ENCODE measurements around the gene XRRA1. TPM values are rescaled to one million over a fixed set of nuclear protein-coding genes. Genes with fewer than 3 reads are reported as not detected.

Gene XRRA1
- total and polyA plus RNA-seq, 3 experiments from 2014 or later = 7.1 to 32.9 (median 28.4) TPM

GRCh38 chr11:74935285-74935684 lies 13.6 kb downstream of the XRRA1 start:
- H3K27ac ChIP-seq (ENCODE audit: low read depth, low read length) = no peak overlapping the region
- H3K4me3 ChIP-seq (ENCODE audit: low read length) = no peak overlapping the region
- no peaks in the 10 kb centered on the region for H3K27me3 ChIP-seq (ENCODE audit: insufficient read depth, low read length, poor library complexity, severe bottlenecking)
- POLR2A ChIA-PET = no interaction called here
- no peaks in the 10 kb centered on the region for H3K27me3 Mint-ChIP-seq
- CTCF ChIA-PET = interaction anchor here (1.4 kb wide), 1 partner anchor 87 kb away, joined by 3 read pairs; no protein-coding TSS in a partner anchor
- H3K27ac Mint-ChIP-seq = peak overlapping the region in 2 of 8 donors; percentile 12 to 41
- H3K36me3 Mint-ChIP-seq = peaks cover 0 to 83% (median 31%) of the 10 kb centered on the region in 3 donors
- H3K9me3 ChIP-seq (ENCODE audit: low read length) = no peaks in the 10 kb centered on the region
- no peaks in the 10 kb centered on the region for H3K9me3 Mint-ChIP-seq
- peaks cover 33% of the 10 kb centered on the region for H3K36me3 ChIP-seq (ENCODE audit: insufficient read depth, low read length)
- no peak for DNase-seq
- no peaks in the 10 kb centered on the region for H3K4me1 ChIP-seq (ENCODE audit: insufficient read depth, low read length)
- no peak overlapping the region for H3K4me3 Mint-ChIP-seq
- peaks cover 0 to 7% (median 2%) of the 10 kb centered on the region in 3 donors for H3K4me1 Mint-ChIP-seq

GRCh38 chr11:74933765-74934164 lies 15.1 kb downstream of the XRRA1 start:
- Mint-ChIP-seq H3K9me3 (no peaks in the 10 kb centered on the region), H3K4me3 (no peak overlapping the region), H3K4me1 (peaks cover 0 to 4% (median 0%) of the 10 kb centered on the region in 3 donors), H3K27me3 (no peaks in the 10 kb centered on the region), H3K27ac (no peak overlapping the region), H3K36me3 (peaks cover 0 to 72% (median 20%) of the 10 kb centered on the region in 3 donors)
- ChIA-PET POLR2A (no interaction called here), CTCF (no interaction called here)
- Histone ChIP-seq H3K36me3 (ENCODE audit: insufficient read depth, low read length) (peaks cover 31% of the 10 kb centered on the region), H3K9me3 (ENCODE audit: low read length) (no peaks in the 10 kb centered on the region), H3K27ac (ENCODE audit: low read depth, low read length) (no peak overlapping the region), H3K4me3 (ENCODE audit: low read length) (no peak overlapping the region), H3K4me1 (ENCODE audit: insufficient read depth, low read length) (no peaks in the 10 kb centered on the region), H3K27me3 (ENCODE audit: insufficient read depth, low read length, poor library complexity, severe bottlenecking) (no peaks in the 10 kb centered on the region)
- no peak for DNase-seq

GRCh38 chr11:74932797-74933196 lies 16.1 kb downstream of the XRRA1 start:
- Histone ChIP-seq H3K36me3 (ENCODE audit: insufficient read depth, low read length) (peaks cover 38% of the 10 kb centered on the region), H3K4me1 (ENCODE audit: insufficient read depth, low read length) (no peaks in the 10 kb centered on the region), H3K27ac (ENCODE audit: low read depth, low read length) (no peak overlapping the region), H3K9me3 (ENCODE audit: low read length) (no peaks in the 10 kb centered on the region), H3K27me3 (ENCODE audit: insufficient read depth, low read length, poor library complexity, severe bottlenecking) (no peaks in the 10 kb centered on the region), H3K4me3 (ENCODE audit: low read length) (no peak overlapping the region)
- H3K27ac Mint-ChIP-seq = no peak overlapping the region
- no peaks in the 10 kb centered on the region for H3K27me3 Mint-ChIP-seq
- ChIA-PET POLR2A (no interaction called here), CTCF (interaction anchor here (1.9 kb wide), 1 partner anchor 208 kb away, joined by 8 read pairs; no protein-coding TSS in a partner anchor)
- peaks cover 0 to 4% (median 0%) of the 10 kb centered on the region in 3 donors for H3K4me1 Mint-ChIP-seq
- no peak for DNase-seq
- H3K4me3 Mint-ChIP-seq = no peak overlapping the region
- H3K36me3 Mint-ChIP-seq = peaks cover 0 to 63% (median 18%) of the 10 kb centered on the region in 3 donors
- no peaks in the 10 kb centered on the region for H3K9me3 Mint-ChIP-seq

GRCh38 chr11:74932169-74932568 lies 16.7 kb downstream of the XRRA1 start:
- CTCF ChIA-PET = interaction anchor here (0.7 to 1.9 kb wide), 2 partner anchors 17 to 208 kb away, joined by 4 to 8 read pairs; partner anchors contain the start of genes SPCS2 and XRRA1
- Mint-ChIP-seq H3K27ac (peak overlapping the region in 3 of 8 donors; percentile 41 to 72 (median 44)), H3K27me3 (no peaks in the 10 kb centered on the region), H3K36me3 (peaks cover 0 to 61% (median 15%) of the 10 kb centered on the region in 3 donors), H3K4me3 (no peak overlapping the region), H3K4me1 (peaks cover 0 to 4% (median 0%) of the 10 kb centered on the region in 3 donors), H3K9me3 (no peaks in the 10 kb centered on the region)
- no peak overlapping the region for H3K27ac ChIP-seq (ENCODE audit: low read depth, low read length)
- H3K36me3 ChIP-seq (ENCODE audit: insufficient read depth, low read length) = peaks cover 36% of the 10 kb centered on the region
- H3K4me1 ChIP-seq (ENCODE audit: insufficient read depth, low read length) = no peaks in the 10 kb centered on the region
- DNase-seq = no peak
- no peak overlapping the region for H3K4me3 ChIP-seq (ENCODE audit: low read length)
- no peaks in the 10 kb centered on the region for H3K27me3 ChIP-seq (ENCODE audit: insufficient read depth, low read length, poor library complexity, severe bottlenecking)
- no peaks in the 10 kb centered on the region for H3K9me3 ChIP-seq (ENCODE audit: low read length)
- POLR2A ChIA-PET = no interaction called here

- Histone ChIP-seq H3K4me1 (ENCODE audit: insufficient read depth, low read length) (no peaks in the 10 kb centered on the region), H3K4me3 (ENCODE audit: low read length) (no peak overlapping the region), H3K27ac (ENCODE audit: low read depth, low read length) (no peak overlapping the region), H3K36me3 (ENCODE audit: insufficient read depth, low read length) (peaks cover 14% of the 10 kb centered on the region), H3K9me3 (ENCODE audit: low read length) (no peaks in the 10 kb centered on the region), H3K27me3 (ENCODE audit: insufficient read depth, low read length, poor library complexity, severe bottlenecking) (no peaks in the 10 kb centered on the region)
- no peaks in the 10 kb centered on the region for H3K9me3 Mint-ChIP-seq
- H3K27ac Mint-ChIP-seq = no peak overlapping the region
- ChIA-PET CTCF (interaction anchor here (0.6 to 2.4 kb wide), 18 partner anchors 8 to 342 kb away, joined by 3 to 10 read pairs (median 3); partner anchors contain the start of gene TPBGL), POLR2A (interaction anchor here (1.0 to 1.7 kb wide), 2 partner anchors 19 to 312 kb away, joined by 3 read pairs; partner anchors contain the start of genes SPCS2 and XRRA1)
- H3K4me1 Mint-ChIP-seq = peaks cover 0 to 8% (median 4%) of the 10 kb centered on the region in 3 donors
- DNase-seq = peak; percentile 49 to 69 (median 52)
- no peak overlapping the region for H3K4me3 Mint-ChIP-seq
- no peaks in the 10 kb centered on the region for H3K27me3 Mint-ChIP-seq
- H3K36me3 Mint-ChIP-seq = peaks cover 0 to 57% (median 7%) of the 10 kb centered on the region in 3 donors
Observed at GRCh38 chr11:74929431-74930363, 19.2 kb downstream of the XRRA1 start.

- H3K4me3 ChIP-seq (ENCODE audit: low read length) = no peak overlapping the region
- no peaks in the 10 kb centered on the region for H3K27me3 Mint-ChIP-seq
- H3K27me3 ChIP-seq (ENCODE audit: insufficient read depth, low read length, poor library complexity, severe bottlenecking) = no peaks in the 10 kb centered on the region
- CTCF ChIA-PET = no interaction called here
- H3K9me3 ChIP-seq (ENCODE audit: low read length) = no peaks in the 10 kb centered on the region
- H3K27ac Mint-ChIP-seq = no peak overlapping the region
- H3K27ac ChIP-seq (ENCODE audit: low read depth, low read length) = no peak overlapping the region
- peaks cover 0 to 44% (median 7%) of the 10 kb centered on the region in 3 donors for H3K36me3 Mint-ChIP-seq
- POLR2A ChIA-PET = no interaction called here
- H3K4me1 Mint-ChIP-seq = peaks cover 0 to 8% (median 4%) of the 10 kb centered on the region in 3 donors
- H3K4me1 ChIP-seq (ENCODE audit: insufficient read depth, low read length) = no peaks in the 10 kb centered on the region
- no peak overlapping the region for H3K4me3 Mint-ChIP-seq
- H3K36me3 ChIP-seq (ENCODE audit: insufficient read depth, low read length) = peaks cover 11% of the 10 kb centered on the region
- no peak for DNase-seq
- H3K9me3 Mint-ChIP-seq = no peaks in the 10 kb centered on the region
Observed at GRCh38 chr11:74927496-74927895, 21.4 kb downstream of the XRRA1 start.

GRCh38 chr11:74926304-74927030 lies 22.4 kb downstream of the XRRA1 start:
- H3K4me1 Mint-ChIP-seq = peaks cover 0 to 12% (median 0%) of the 10 kb centered on the region in 3 donors
- Histone ChIP-seq H3K27ac (ENCODE audit: low read depth, low read length) (no peak overlapping the region), H3K4me3 (ENCODE audit: low read length) (no peak overlapping the region), H3K27me3 (ENCODE audit: insufficient read depth, low read length, poor library complexity, severe bottlenecking) (no peaks in the 10 kb centered on the region), H3K36me3 (ENCODE audit: insufficient read depth, low read length) (peaks cover 11% of the 10 kb centered on the region), H3K4me1 (ENCODE audit: insufficient read depth, low read length) (no peaks in the 10 kb centered on the region), H3K9me3 (ENCODE audit: low read length) (no peaks in the 10 kb centered on the region)
- no peak for DNase-seq
- H3K36me3 Mint-ChIP-seq = peaks cover 0 to 45% (median 5%) of the 10 kb centered on the region in 3 donors
- ChIA-PET POLR2A (no interaction called here), CTCF (interaction anchor here (1.1 kb wide), 1 partner anchor 17 kb away, joined by 3 read pairs; no protein-coding TSS in a partner anchor)
- H3K9me3 Mint-ChIP-seq = no peaks in the 10 kb centered on the region
- peak overlapping the region in 4 of 8 donors; percentile 27 to 70 (median 42) for H3K27ac Mint-ChIP-seq
- H3K27me3 Mint-ChIP-seq = no peaks in the 10 kb centered on the region
- no peak overlapping the region for H3K4me3 Mint-ChIP-seq

Measured in CD8-positive, alpha-beta memory T cell (primary cell).